Endodermal cell (in vitro differentiated cells): ENCODE measurements around the gene FBXO41. TPM values are rescaled to one million over a fixed set of nuclear protein-coding genes. Genes with fewer than 3 reads are reported as not detected.

Experiments used
- DNase-seq: peaks from one replicate; pipeline ENCODE4 v3.0.0-alpha.2; 2017
- H3K27ac ChIP-seq: 2 replicates; pipeline ENCODE4 v1.5.1; 2013; ENCODE audit warnings: mild to moderate bottlenecking, low read depth, low read length, moderate library complexity
- H3K27me3 ChIP-seq: 2 replicates; pipeline ENCODE4 v1.6.1; 2013; ENCODE audit warnings: mild to moderate bottlenecking, low read length, moderate library complexity; ENCODE audit not compliant: insufficient read depth, control insufficient read depth, poor library complexity, severe bottlenecking
- H3K36me3 ChIP-seq: 2 replicates; pipeline ENCODE4 v1.7.0; 2013; ENCODE audit warnings: mild to moderate bottlenecking, low read length, moderate library complexity; ENCODE audit not compliant: control insufficient read depth, insufficient read depth
- H3K4me1 ChIP-seq: one replicate; pipeline ENCODE4 v1.7.0; 2013; ENCODE audit warnings: low read length; ENCODE audit not compliant: control insufficient read depth, insufficient read depth
- H3K4me3 ChIP-seq: 2 replicates; pipeline ENCODE4 v1.5.1; 2013; ENCODE audit warnings: mild to moderate bottlenecking, low read length, moderate library complexity
- H3K9ac ChIP-seq: 2 replicates; pipeline ENCODE4 v1.6.1; 2013; ENCODE audit warnings: mild to moderate bottlenecking, low read length, moderate library complexity; ENCODE audit not compliant: poor library complexity, severe bottlenecking; ENCODE audit errors: extremely low read depth
- H3K9me3 ChIP-seq: 2 replicates; pipeline ENCODE4 v1.6.1; 2013; ENCODE audit warnings: mild to moderate bottlenecking, low read length, moderate library complexity; ENCODE audit not compliant: control insufficient read depth
- H3K27ac Mint-ChIP-seq: 2 replicates; pipeline ENCODE4 v1.8.0; 2020; ENCODE audit warnings: mixed read lengths
- H3K27me3 Mint-ChIP-seq: 2 replicates; pipeline ENCODE4 v1.8.0; 2021; ENCODE audit warnings: mild to moderate bottlenecking, mixed read lengths; ENCODE audit not compliant: insufficient read depth
- H3K36me3 Mint-ChIP-seq: 2 replicates; pipeline ENCODE4 v1.8.0; 2020; ENCODE audit warnings: low read depth, mixed read lengths
- H3K4me1 Mint-ChIP-seq: 2 replicates; pipeline ENCODE4 v1.8.0; 2020; ENCODE audit warnings: mixed read lengths
- H3K4me3 Mint-ChIP-seq: 2 replicates; pipeline ENCODE4 v1.8.0; 2020; ENCODE audit warnings: mild to moderate bottlenecking, moderate library complexity, mixed read lengths
- H3K9me3 Mint-ChIP-seq: 2 replicates; pipeline ENCODE4 v1.8.0; 2020; ENCODE audit warnings: mild to moderate bottlenecking, mixed read lengths
- CTCF ChIP-seq: fragments of 200-600 bp; sonication (generic); conservative IDR thresholded peaks from 2 replicates; pipeline ENCODE4 v1.5.0; 2021; ENCODE audit warnings: antibody characterized with exemption, mild to moderate bottlenecking
- WGBS, 2 experiments: methylation state at CpG; one replicate each; pipeline versions ENCODE4 v1.1.5 to v1.1.7; 2013; ENCODE audit warnings: missing lambda C conversion rate in 2 of 2, mixed read lengths in 1 of 2; ENCODE audit not compliant: insufficient coverage in 1 of 2, insufficient read length in 1 of 2; 5-methylcytosine and 5-hydroxymethylcytosine counted together
- total RNA-seq, 2 donors: library from RNA; stranded (reverse); fragmentation: NEBNext Ultra II Directional in 1 of 2; extraction: Animal tissue kit (Norgen Biotek cat#: 25700) in 1 of 2; gene quantifications; 2 replicates in 1 of 2; 3 replicates in 1 of 2; pipeline ENCODE4 v1.2.1, GENCODE V29; 2021

The FBXO41 gene
- total RNA-seq, 2 donors from 2014 or later: 9.0 to 11.2 TPM

DNA sequence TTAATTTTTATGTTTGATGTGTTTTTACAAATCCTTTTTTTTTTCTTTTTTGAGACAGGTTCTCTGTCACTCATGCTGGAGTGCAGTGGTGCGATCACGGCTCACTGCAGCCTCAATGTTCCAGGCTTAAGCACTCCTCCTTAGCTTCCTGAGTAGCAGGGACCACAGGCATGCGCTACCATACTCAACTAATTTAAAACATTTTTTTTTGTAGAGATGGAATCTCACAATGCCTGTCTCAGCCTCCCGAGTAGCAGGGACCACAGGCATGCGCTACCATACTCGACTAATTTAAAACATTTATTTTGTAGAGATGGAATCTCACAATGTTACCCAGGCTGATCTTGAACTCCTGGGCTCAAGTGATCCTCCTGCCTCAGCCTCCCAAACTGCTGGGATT, 78.7 kb downstream of the FBXO41 start:
- no peak for TF ChIP-seq CTCF
- Mint-ChIP-seq H3K9me3 (peaks cover 2% of the 10 kb centered on the region), H3K27me3 (peaks cover 76% of the 10 kb centered on the region), H3K4me1 (no peaks in the 10 kb centered on the region), H3K4me3 (no peak overlapping the region), H3K36me3 (no peaks in the 10 kb centered on the region), H3K27ac (no peak overlapping the region)
- Histone ChIP-seq H3K27me3 (peaks cover 68% of the 10 kb centered on the region), H3K9ac (no peak overlapping the region), H3K9me3 (no peaks in the 10 kb centered on the region), H3K4me3 (no peak overlapping the region), H3K36me3 (no peaks in the 10 kb centered on the region), H3K4me1 (no peaks in the 10 kb centered on the region), H3K27ac (no peak overlapping the region)
- 93 to 97% methylated on average over 5 to 6 of the region's 6 CpGs for WGBS, 2 experiments
- no peak for DNase-seq

Other genes starting within 250 kb of the FBXO41 start
- 10 to 100 TPM; 30.7 to 32.8 TPM for gene SFXN5, start 212.8 kb downstream of the FBXO41 start, total RNA-seq
- 10 to 100 TPM; 12.1 to 17.3 TPM for gene RAB11FIP5, start 171.5 kb downstream of the FBXO41 start, total RNA-seq
- not detected for gene NOTO, start 81.9 kb downstream of the FBXO41 start, total RNA-seq
- 10 to 100 TPM; 34.9 to 35.4 TPM for gene SMYD5, start 70.2 kb downstream of the FBXO41 start, total RNA-seq
- gene PRADC1, start 51.2 kb downstream of the FBXO41 start, total RNA-seq: 10 to 100 TPM in 1 of 2 donors, 1 to 10 TPM in 1; 8.8 to 10.2 TPM
- 100 to 1,000 TPM; 347 to 391 TPM for gene CCT7, start 50.2 kb downstream of the FBXO41 start, total RNA-seq
- gene EGR4, start 9.1 kb upstream of the FBXO41 start, total RNA-seq: under 1 TPM in 1 of 2 donors, not detected in 1; 0.15 TPM
- gene ALMS1, start 101.4 kb upstream of the FBXO41 start, total RNA-seq: 10 to 100 TPM; 52.4 to 56.1 TPM